GM21528 (cell line): Measurements from ENCODE around the gene SNAP25.

Experiments used
- ATAC-seq: cut with Tn5 transposase; IDR thresholded peaks from one replicate; pipeline ENCODE4 v1.9.1; 2021; ENCODE audit warnings: mild to moderate bottlenecking, moderate library complexity; ENCODE audit not compliant: unreplicated experiment, low FRiP score

Gene SNAP25

GRCh38 chr20:10260316-10260715, 41.7 kb downstream of the SNAP25 start:
- ATAC-seq = no peak

GRCh38 chr20:10261702-10262101, 43.1 kb downstream of the SNAP25 start:
- ATAC-seq = no peak

- no peak for ATAC-seq
Measured at GRCh38 chr20:10263385-10264165, 44.9 kb downstream of the SNAP25 start.

GRCh38 chr20:10264166-10264558, 45.5 kb downstream of the SNAP25 start:
- ATAC-seq = no peak

- no peak for ATAC-seq
Measured at GRCh38 chr20:10268636-10269035, 50.0 kb downstream of the SNAP25 start.

GRCh38 chr20:10270630-10271029, 52.0 kb downstream of the SNAP25 start:
- no peak for ATAC-seq

GRCh38 chr20:10271494-10272219, 53.0 kb downstream of the SNAP25 start:
- no peak for ATAC-seq

GRCh38 chr20:10276878-10277580, 58.4 kb downstream of the SNAP25 start:
- no peak for ATAC-seq

- ATAC-seq = no peak
Measured at GRCh38 chr20:10277616-10278015, 59.0 kb downstream of the SNAP25 start.

GRCh38 chr20:10278412-10278811, 59.8 kb downstream of the SNAP25 start:
- ATAC-seq = no peak

GRCh38 chr20:10280018-10280908, 61.6 kb downstream of the SNAP25 start:
- ATAC-seq = no peak

- ATAC-seq = no peak
Measured at GRCh38 chr20:10281911-10282310, 63.3 kb downstream of the SNAP25 start.

- ATAC-seq = no peak
Measured at GRCh38 chr20:10282979-10283456, 64.4 kb downstream of the SNAP25 start.

GRCh38 chr20:10286356-10286755, 67.7 kb downstream of the SNAP25 start:
- ATAC-seq = no peak

- no peak for ATAC-seq
Measured at GRCh38 chr20:10288421-10288820, 69.8 kb downstream of the SNAP25 start.

- ATAC-seq = no peak
Measured at GRCh38 chr20:10288954-10289646, 70.5 kb downstream of the SNAP25 start.

GRCh38 chr20:10291568-10292248, 73.1 kb downstream of the SNAP25 start:
- ATAC-seq = no peak

- no peak for ATAC-seq
Measured at GRCh38 chr20:10297223-10297622, 78.6 kb downstream of the SNAP25 start.

GRCh38 chr20:10297684-10298240, 79.1 kb downstream of the SNAP25 start:
- no peak for ATAC-seq
